Activated naive CD4-positive, alpha-beta T cell treated with anti-CD3 and anti-CD28 coated beads, Interleukin-2, amount 50 U/mL, for 24 hours (primary cell): ENCODE results near the gene SORT1.

Experiments used
- H3K27ac Mint-ChIP-seq: one replicate; pipeline ENCODE4 v1.8.0; 2021; ENCODE audit warnings: mild to moderate bottlenecking, mixed read lengths
- H3K27me3 Mint-ChIP-seq: one replicate; pipeline ENCODE4 v1.8.0; 2021; ENCODE audit warnings: mixed read lengths
- H3K36me3 Mint-ChIP-seq: one replicate; pipeline ENCODE4 v1.8.0; 2021; ENCODE audit warnings: mixed read lengths
- H3K4me1 Mint-ChIP-seq: one replicate; pipeline ENCODE4 v1.8.0; 2021; ENCODE audit warnings: mixed read lengths
- H3K4me3 Mint-ChIP-seq: one replicate; pipeline ENCODE4 v1.8.0; 2021; ENCODE audit warnings: mild to moderate bottlenecking, mixed read lengths
- H3K9me3 Mint-ChIP-seq: one replicate; pipeline ENCODE4 v1.8.0; 2021; ENCODE audit warnings: mixed read lengths

SORT1 gene

DNA sequence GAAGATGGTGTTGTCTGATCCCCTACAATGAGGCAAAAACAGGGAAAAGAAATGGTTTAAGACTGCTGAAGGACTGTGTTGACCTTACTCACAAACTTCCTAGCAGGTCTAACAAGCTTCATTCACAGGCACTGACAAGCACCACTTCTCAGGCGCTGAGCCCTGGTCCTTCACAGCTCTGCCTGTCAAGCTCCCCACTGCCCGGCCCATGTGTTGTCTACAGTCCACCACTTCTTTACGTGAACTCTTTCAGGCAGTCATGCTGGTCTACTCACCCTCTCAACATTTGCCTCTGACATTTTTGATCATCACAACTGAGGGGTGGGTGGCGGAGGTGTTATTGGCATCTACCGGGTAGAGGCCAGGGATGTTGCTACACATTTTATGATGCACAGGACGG is 50.2 kb downstream of the SORT1 start:
- H3K4me1 Mint-ChIP-seq: no peaks in the 10 kb centered on the region
- H3K27ac Mint-ChIP-seq: no peak overlapping the region
- H3K27me3 Mint-ChIP-seq: peaks cover 1% of the 10 kb centered on the region
- H3K9me3 Mint-ChIP-seq: no peaks in the 10 kb centered on the region
- H3K36me3 Mint-ChIP-seq: no peaks in the 10 kb centered on the region
- H3K4me3 Mint-ChIP-seq: no peak overlapping the region

DNA sequence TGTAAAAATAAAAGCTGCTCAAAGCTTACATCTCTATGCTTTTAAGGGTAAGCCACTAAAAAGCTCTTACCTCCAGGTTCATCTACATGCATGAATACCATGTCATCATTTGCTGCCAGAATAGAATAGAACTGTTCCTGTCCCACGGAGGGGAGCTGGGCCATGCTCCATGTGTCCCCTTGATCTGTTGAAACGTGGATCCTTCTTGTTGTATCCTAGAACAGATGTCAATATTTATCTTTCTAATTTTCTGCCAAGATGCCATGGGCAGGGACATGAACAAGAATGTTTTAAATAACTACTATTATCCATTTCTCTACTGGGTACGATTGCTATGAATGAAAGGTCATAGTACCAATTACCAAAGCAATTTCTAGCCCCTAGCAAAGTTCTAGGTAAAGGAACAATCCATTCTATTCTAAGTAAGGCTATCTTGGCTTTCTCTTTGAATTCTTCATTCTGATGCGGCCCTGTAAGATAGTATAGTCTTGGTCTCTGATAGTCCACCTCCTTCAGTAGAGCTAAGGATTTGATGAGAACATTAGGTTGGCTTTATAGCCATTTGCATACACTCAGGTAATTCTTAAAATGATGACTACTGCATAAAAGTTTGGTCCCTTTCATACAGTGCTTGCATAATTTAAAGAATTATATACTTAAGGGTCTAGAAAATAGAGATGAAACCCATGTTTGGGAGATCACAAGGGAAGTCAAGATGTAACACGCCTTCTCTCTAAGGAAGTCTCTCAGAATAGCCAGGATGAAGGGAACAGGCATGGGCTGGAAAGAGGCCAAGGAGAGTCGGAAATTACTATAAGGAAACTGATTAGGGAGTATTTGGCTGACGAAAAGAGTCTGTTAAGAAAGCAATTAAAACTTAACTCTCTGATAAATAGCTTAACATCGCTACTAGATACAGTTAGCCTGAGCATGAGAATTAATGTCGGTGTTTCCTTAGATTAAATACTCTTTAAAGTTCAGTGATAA is 55.5 kb downstream of the SORT1 start:
- Mint-ChIP-seq H3K9me3 (no peaks in the 10 kb centered on the region), H3K4me3 (no peak overlapping the region), H3K27ac (no peak overlapping the region), H3K4me1 (no peaks in the 10 kb centered on the region), H3K36me3 (no peaks in the 10 kb centered on the region), H3K27me3 (peaks cover 1% of the 10 kb centered on the region)

DNA sequence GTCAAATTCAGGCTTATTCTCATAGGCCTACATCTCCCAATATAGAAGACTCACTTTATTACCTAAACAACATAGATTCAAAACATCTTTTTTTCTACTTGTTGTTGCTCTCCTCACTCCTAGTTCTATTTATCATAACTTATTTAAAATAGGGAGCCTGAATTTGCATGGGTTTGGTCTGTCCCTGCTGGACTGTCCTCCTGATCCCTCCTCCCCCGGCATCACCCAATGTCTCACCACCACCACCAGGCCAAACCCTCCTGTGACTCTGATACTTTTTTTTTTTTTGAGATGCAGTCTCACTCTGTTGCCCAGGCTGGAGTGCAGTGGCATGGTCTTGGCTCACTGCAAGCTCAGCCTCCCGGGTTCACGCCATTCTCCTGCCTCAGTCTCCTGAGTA is 59.1 kb downstream of the SORT1 start:
- H3K27me3 Mint-ChIP-seq: no peaks in the 10 kb centered on the region
- H3K4me3 Mint-ChIP-seq: no peak overlapping the region
- H3K4me1 Mint-ChIP-seq: no peaks in the 10 kb centered on the region
- H3K36me3 Mint-ChIP-seq: no peaks in the 10 kb centered on the region
- no peak overlapping the region for H3K27ac Mint-ChIP-seq
- no peaks in the 10 kb centered on the region for H3K9me3 Mint-ChIP-seq

DNA sequence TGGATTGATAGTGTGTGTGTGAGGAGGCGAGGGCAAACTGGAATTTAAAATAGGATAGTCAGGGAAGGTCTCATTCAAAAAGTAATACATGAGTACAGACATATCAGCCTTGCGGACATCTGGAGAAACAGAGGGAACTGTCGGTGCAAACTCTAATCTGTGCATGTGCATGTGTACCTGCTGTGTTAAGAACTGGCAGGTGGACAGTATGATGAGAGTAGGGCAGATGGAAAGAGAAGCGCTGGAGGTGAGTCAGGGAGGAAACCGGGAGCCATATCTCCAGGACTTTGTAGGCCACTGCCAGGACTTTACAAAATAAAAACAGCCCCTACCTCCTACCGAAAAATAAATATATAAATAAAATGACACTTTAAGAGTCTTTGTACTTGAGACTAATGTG is 59.6 kb downstream of the SORT1 start:
- Mint-ChIP-seq H3K4me1 (no peaks in the 10 kb centered on the region), H3K27ac (no peak overlapping the region), H3K36me3 (no peaks in the 10 kb centered on the region)

DNA sequence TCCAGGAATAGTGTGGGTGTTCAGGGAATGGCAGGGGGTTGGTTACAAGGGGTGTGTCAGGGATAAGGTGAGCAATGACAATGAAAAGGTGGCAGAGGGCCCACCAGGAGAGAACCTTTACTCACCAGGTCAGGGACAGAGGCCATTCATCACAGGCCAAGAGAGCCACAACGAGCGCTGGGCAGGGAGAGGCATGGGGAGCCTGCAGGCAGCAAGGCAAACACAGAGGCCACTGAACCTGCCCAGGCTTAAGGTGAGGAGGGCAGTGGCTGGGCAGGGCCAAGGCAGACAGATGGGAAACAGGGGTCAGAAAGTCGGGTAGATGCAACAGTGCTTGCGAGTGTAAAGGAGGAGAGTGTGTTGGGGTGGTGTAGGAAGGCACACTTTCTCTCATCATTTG is 62.6 kb downstream of the SORT1 start:
- Mint-ChIP-seq H3K27ac (no peak overlapping the region), H3K4me3 (no peak overlapping the region), H3K9me3 (peaks cover 16% of the 10 kb centered on the region), H3K4me1 (no peaks in the 10 kb centered on the region), H3K36me3 (peaks cover 3% of the 10 kb centered on the region), H3K27me3 (no peaks in the 10 kb centered on the region)

More for the DNA sequence above, 59.6 kb downstream of the SORT1 start:
- Mint-ChIP-seq H3K4me3 (no peak overlapping the region), H3K27me3 (no peaks in the 10 kb centered on the region), H3K9me3 (peaks cover 4% of the 10 kb centered on the region)

DNA sequence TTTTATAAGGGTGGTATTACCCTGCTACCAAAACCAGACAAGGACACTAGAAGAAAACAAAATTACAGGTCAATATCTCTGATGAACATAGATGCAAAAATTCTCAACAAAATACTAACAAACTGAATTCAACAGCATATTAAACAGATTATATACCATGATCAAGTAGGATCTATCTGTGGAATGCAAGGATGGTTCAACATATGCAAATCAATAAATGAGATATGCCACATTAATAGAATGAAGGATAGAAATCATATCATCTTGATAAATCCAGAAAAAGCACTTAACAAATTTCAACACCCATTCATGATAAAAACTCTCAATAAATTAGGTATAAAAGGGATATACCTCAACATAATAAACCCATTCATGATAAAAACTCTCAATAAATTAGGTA is 66.6 kb downstream of the SORT1 start:
- H3K4me3 Mint-ChIP-seq: no peak overlapping the region
- H3K36me3 Mint-ChIP-seq: peaks cover 7% of the 10 kb centered on the region
- no peaks in the 10 kb centered on the region for H3K4me1 Mint-ChIP-seq
- peaks cover 16% of the 10 kb centered on the region for H3K9me3 Mint-ChIP-seq
- no peak overlapping the region for H3K27ac Mint-ChIP-seq
- no peaks in the 10 kb centered on the region for H3K27me3 Mint-ChIP-seq

DNA sequence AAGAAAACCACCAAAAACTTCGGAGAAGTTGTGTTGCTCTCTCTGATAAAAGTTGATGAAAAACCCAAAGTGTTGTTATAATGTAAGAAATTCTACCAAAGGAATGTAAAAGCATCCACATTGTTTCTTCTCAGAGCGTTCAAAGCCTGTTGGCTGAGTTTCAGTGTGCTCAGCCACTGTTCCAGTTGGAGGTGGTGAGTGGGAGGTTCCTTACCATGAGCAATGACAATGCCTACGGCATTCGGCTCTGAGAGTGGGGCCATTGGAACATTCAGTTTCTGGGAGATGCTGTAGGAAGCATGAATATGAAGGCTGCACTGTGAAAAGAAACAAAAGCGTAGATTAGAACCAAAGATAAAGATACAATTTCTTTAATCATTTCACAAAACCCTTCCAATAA is 70.4 kb downstream of the SORT1 start:
- Mint-ChIP-seq H3K4me3 (no peak overlapping the region), H3K36me3 (peaks cover 7% of the 10 kb centered on the region), H3K9me3 (peaks cover 12% of the 10 kb centered on the region), H3K27ac (no peak overlapping the region), H3K4me1 (no peaks in the 10 kb centered on the region), H3K27me3 (peaks cover 1% of the 10 kb centered on the region)

DNA sequence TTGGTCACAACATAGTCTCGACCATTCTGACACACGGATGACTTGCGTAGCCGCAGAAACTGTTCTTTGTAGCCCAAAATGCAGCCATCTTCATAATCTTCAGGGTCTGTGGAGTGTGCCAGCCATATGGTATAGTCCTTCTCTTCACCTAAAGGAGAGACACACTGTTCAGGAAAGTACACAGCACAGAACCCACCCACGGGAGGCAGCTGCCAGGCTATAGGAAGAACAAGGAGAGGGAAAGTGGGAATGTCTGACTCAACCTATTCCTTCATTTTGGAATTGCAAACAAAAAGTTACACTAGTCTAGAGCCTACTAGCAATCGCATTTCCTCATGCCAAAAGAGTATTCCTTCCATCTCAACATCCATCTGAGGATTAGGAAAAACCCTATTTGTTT is 74.7 kb downstream of the SORT1 start:
- Mint-ChIP-seq H3K27me3 (peaks cover 1% of the 10 kb centered on the region), H3K4me1 (no peaks in the 10 kb centered on the region), H3K27ac (no peak overlapping the region), H3K36me3 (no peaks in the 10 kb centered on the region), H3K4me3 (no peak overlapping the region), H3K9me3 (no peaks in the 10 kb centered on the region)

DNA sequence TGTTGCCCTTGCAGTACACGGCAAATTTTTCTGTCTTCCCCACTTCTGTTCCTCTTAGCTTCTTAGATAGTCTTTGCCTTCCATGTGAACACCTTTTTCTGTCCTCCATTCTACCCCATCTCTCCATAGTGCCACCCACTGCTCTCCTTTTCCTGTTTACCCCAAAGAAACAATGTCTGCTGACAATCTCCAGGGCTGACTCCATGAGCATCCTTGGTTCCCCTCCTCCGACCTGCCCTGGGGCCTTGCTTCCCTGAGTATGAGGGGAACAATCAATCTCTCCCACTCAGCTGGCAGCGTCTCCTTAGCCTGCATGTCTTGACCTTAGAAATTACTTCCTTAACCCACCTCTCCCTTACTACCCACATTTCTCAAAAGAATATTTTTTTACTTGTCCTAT is 78.6 kb downstream of the SORT1 start:
- H3K4me1 Mint-ChIP-seq: no peaks in the 10 kb centered on the region
- no peaks in the 10 kb centered on the region for H3K36me3 Mint-ChIP-seq
- H3K27me3 Mint-ChIP-seq: no peaks in the 10 kb centered on the region
- H3K9me3 Mint-ChIP-seq: no peaks in the 10 kb centered on the region
- no peak overlapping the region for H3K27ac Mint-ChIP-seq
- H3K4me3 Mint-ChIP-seq: no peak overlapping the region

DNA sequence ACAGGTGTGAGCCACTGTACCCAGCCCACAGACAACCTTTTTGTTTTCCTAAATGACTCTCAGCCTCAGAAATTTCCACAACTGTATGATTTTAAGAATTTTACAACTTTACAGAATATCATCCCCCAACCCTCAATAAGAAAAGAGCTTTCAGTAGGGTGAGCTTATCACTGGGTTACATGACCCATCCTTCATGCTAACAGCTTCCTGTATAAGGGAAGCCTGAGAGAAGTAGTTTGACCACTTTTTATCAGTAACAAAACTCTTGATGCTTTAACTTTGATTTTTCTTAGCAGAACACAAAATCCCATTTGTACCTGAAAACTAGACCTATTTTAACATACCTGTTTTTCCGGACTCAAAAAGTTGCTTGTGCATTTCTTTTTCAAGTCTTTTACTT is 81.2 kb downstream of the SORT1 start:
- no peaks in the 10 kb centered on the region for H3K4me1 Mint-ChIP-seq
- no peak overlapping the region for H3K4me3 Mint-ChIP-seq
- H3K27ac Mint-ChIP-seq: no peak overlapping the region
- no peaks in the 10 kb centered on the region for H3K36me3 Mint-ChIP-seq
- no peaks in the 10 kb centered on the region for H3K9me3 Mint-ChIP-seq
- H3K27me3 Mint-ChIP-seq: no peaks in the 10 kb centered on the region

DNA sequence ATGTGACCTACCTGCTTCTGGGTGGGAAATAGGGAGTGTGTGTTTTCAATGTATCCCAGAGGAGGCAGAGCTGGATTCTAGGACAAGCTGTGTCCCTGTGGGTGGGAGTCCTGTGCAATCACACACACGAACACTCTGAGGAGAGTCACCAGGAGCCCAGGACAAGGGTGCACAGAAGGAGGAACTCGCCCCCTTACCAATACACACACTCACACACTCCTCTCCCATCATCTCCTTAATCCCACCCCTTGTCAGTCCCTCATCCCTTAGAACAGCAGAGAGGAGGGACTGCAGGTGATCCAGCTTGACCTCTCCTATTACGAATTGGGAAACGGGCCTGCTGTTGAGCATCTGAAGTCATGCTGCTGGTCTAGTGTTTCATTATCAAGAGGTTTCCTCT is 82.4 kb downstream of the SORT1 start:
- Mint-ChIP-seq H3K4me3 (no peak overlapping the region), H3K27me3 (no peaks in the 10 kb centered on the region), H3K9me3 (no peaks in the 10 kb centered on the region), H3K36me3 (no peaks in the 10 kb centered on the region), H3K4me1 (no peaks in the 10 kb centered on the region), H3K27ac (no peak overlapping the region)

DNA sequence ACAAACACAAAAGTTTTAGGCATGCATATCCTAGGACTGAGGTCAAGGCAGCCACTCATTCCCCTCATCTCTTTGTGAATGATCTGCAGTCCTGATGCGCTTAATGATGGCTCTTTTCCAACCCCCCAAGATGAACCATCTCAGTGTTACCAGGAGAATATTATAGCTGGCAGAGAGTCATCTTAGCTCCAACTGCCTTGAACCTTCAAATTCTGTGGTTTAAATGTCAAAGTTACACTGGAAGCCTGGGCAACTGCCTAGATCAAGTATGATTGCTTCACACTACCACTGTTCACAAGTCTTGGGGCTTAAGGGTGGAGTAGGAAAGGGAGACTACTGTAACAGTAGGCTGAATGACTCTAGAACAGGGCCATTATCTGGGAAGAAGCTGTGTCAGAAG is 82.9 kb downstream of the SORT1 start:
- Mint-ChIP-seq H3K4me1 (no peaks in the 10 kb centered on the region), H3K27me3 (no peaks in the 10 kb centered on the region), H3K9me3 (no peaks in the 10 kb centered on the region), H3K27ac (no peak overlapping the region), H3K36me3 (no peaks in the 10 kb centered on the region), H3K4me3 (no peak overlapping the region)

DNA sequence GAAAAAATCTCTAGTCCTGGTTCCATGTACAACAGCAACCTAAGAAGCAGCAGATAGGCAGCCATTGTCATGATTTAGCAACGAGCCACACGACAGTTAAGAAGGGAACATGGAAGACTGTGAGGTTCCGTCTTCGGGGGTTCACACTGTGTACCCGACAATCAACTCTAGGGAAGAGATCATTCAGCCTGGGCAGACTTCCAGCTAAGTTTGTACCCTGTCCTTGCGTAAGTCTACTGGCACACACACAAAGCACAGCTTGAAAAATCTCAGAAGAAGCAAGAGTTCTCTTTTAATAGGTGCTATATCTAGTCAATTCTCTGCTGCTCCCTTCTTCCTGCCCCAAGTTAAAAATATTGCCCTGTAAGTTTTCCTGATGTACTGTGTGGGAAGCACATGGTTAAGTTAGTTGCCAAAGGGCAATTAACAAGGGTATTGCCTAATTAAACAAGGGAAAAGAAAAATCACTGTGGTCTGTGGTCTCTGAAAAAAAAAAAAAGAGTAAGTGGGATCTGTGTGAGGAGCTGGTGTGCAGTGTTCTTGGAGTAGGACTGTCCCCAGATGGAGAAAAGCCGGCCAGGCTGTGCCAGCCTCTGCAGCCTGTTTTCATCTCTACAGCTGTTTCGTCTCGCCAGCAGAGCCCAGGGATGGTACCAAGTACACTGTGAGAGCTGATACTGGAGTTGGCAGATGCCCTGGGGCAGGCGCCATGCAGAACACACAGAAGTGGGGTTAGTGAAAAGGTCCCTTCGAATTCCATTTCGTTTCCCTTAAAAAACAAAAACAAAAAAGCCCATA is 84.5 kb downstream of the SORT1 start:
- H3K4me3 Mint-ChIP-seq: no peak overlapping the region
- H3K27ac Mint-ChIP-seq: no peak overlapping the region
- H3K36me3 Mint-ChIP-seq: no peaks in the 10 kb centered on the region

DNA sequence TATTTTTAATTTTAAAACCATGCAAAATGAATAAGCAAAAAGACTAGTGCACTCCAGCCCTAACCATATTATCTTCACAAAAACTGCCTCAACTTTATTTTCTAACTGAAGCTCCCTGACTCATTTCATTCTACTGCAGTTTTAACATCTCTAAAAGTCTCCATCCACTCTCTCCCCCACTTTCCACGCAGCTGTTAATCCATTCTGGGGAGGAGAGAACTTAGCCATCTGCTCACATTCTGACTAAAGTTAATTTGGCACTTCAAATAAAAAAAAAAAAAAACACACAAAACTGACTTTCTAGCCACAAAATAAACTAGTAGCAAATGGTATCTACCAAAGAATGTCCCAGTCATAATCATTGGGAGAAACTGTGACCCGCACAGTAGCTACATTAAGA is 85.5 kb downstream of the SORT1 start:
- H3K4me1 Mint-ChIP-seq: no peaks in the 10 kb centered on the region
- H3K36me3 Mint-ChIP-seq: no peaks in the 10 kb centered on the region
- H3K4me3 Mint-ChIP-seq: no peak overlapping the region
- H3K9me3 Mint-ChIP-seq: no peaks in the 10 kb centered on the region
- no peak overlapping the region for H3K27ac Mint-ChIP-seq
- H3K27me3 Mint-ChIP-seq: no peaks in the 10 kb centered on the region

More for the DNA sequence above, 84.5 kb downstream of the SORT1 start:
- no peaks in the 10 kb centered on the region for H3K4me1 Mint-ChIP-seq
- H3K27me3 Mint-ChIP-seq: no peaks in the 10 kb centered on the region
- no peaks in the 10 kb centered on the region for H3K9me3 Mint-ChIP-seq

DNA sequence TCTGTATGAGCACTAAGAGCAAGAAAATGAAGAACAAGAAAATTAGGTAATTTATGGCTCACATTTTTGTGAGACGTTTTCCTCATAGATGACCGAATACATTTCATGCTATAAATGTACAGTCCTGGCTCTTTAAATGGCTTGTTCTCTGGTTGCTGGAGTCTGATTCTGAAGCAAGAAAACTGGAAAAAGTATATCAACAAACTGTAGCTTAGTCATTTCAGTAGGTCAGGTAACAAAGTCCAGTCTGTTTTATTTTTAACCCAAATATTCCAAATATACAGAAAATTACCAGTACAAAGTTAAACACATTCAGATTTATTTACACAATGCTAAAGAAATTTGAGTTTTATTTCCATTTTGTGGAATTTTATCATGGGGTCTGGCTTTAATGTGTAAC is 88.4 kb downstream of the SORT1 start:
- H3K36me3 Mint-ChIP-seq: no peaks in the 10 kb centered on the region
- H3K27me3 Mint-ChIP-seq: no peaks in the 10 kb centered on the region
- no peak overlapping the region for H3K27ac Mint-ChIP-seq
- no peak overlapping the region for H3K4me3 Mint-ChIP-seq
- no peaks in the 10 kb centered on the region for H3K4me1 Mint-ChIP-seq
- H3K9me3 Mint-ChIP-seq: no peaks in the 10 kb centered on the region
